GM21786 (cell line): Measurements from ENCODE around the gene CYP2W1.
A peak's percentile ranks its signal among the peaks of the same experiment; 100 is the strongest.

Source experiments
- ATAC-seq: cut with Tn5 transposase; IDR thresholded peaks from one replicate; pipeline ENCODE4 v1.9.1; 2021; ENCODE audit not compliant: unreplicated experiment

Gene CYP2W1

GRCh38 chr7:979886-980571 is 3.0 kb upstream of the CYP2W1 start:
- ATAC-seq, result no peak

DNA sequence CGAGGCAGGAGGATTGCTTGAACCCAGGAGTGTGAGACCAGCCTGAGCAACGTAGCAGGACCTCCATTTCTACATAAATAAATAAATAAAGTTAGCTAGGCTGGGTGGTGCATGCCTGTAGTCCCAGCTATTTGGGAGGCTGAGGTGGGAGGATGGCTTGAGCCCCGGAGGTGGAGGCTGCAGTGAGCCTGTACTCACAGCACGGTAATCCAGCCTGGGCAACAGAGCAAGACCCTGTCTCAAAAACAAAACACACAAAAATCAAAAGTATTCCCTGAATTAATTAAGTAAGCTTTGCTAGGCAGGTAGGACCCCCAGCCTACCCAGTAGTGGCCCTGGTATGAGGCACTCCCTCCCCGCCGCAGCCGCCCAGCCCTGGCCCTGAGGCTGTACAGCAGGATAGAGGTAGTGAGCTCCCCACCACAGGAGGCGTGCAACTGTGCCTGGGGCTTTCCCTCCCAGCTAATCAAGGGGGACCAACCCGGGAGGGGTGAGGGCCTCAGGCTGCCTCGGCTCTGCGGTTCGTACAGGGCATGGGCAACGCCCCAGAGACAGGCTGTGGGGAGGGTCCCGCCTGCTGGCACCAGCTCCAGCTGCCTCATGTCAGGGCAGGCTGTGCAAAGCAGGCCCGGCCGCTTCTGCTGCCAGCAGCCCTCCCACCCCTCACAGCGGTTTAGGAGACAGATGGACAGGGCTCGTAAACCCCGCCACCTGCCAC is 1.0 kb upstream of the CYP2W1 start:
- ATAC-seq, result no peak

DNA sequence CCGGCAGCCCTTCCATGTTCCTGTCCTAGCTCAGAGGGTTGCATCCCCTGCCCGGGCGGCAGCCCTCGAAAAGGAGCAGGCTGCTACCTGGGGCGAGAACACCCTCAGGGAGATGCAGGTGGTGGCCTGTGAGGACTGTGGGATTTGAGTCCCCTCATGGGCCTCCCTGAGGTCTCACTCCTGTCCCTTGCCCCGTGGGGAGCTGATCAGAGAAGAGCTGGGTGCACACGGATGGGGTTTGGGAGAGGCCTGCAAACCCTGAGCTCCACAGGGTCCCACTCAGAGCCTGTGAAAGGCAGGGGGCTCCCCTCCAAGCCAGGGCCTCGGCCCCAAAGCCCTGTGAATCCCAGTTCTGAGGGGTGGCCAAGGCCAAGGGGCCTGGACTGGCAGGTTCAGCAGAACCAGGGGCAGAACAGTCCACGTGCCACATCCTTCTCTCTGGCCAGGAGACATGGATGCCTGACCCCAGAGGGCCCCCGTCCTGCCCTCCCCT is 424 bp upstream of the CYP2W1 start:
- no peak for ATAC-seq

DNA sequence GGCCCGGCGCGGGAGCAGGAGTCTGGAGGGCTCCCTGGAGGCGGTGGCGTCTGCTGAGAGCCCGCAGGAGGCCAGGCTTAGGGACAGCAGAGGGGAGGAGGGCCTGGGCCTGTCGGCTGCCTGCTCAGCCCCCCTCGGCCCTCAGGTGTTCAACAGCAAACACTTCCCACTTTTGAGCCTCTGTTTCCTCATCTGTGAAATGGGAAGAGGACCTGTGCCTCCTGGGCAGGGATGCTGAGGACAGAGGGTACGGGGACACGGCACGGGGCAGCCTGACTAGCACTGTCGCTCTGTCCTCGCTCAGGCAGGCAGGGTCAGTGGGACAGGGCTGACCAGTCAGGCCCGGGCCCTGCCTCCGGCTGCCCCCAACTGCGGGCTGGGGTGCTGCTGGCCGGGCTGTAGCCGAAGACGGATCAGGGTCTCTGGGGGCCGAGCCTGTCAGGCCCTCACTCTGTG is 663 bp downstream of the CYP2W1 start:
- no peak for ATAC-seq

DNA sequence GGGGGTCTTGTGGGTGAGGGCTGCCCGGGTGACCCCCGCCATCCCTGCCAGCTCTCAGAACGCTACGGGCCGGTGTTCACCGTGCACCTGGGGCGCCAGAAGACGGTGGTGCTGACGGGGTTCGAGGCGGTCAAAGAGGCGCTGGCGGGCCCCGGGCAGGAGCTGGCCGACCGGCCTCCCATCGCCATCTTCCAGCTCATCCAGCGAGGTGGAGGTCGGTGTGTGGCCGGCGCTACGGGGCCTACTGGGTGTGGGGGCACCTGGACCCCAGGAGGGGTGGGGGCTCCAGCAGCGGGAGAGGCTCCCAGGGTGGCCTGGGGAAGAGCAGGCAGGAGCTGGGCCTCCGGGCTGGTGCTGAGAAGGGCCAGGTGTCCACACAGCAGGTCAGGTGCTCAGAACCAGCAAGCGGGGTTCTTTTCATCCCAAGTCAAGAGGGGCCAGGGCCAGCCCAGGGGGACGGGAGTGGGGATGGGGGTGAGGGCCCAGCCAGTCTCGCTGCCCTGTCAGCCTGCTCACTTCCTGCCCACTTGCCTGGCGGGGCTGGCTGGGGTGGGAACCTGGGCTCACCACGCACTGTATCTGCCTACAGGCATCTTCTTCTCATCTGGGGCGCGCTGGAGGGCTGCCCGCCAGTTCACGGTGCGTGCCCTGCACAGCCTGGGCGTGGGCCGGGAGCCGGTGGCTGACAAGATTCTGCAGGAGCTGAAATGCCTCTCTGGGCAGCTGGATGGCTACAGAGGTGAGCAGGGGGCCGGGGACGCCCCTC is 1.6 kb downstream of the CYP2W1 start:
- ATAC-seq, result no peak

DNA sequence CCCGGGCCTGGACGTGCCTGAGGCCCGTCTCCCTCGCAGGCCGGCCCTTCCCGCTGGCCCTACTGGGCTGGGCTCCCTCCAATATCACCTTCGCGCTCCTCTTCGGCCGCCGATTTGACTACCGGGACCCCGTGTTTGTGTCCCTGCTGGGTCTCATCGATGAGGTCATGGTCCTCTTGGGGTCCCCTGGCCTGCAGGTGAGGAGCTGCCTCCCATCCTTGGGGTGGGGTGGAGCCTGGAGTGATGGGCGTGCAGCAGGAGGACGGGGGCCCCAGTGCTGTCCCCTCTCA is 2.1 kb downstream of the CYP2W1 start:
- ATAC-seq, result no peak

DNA sequence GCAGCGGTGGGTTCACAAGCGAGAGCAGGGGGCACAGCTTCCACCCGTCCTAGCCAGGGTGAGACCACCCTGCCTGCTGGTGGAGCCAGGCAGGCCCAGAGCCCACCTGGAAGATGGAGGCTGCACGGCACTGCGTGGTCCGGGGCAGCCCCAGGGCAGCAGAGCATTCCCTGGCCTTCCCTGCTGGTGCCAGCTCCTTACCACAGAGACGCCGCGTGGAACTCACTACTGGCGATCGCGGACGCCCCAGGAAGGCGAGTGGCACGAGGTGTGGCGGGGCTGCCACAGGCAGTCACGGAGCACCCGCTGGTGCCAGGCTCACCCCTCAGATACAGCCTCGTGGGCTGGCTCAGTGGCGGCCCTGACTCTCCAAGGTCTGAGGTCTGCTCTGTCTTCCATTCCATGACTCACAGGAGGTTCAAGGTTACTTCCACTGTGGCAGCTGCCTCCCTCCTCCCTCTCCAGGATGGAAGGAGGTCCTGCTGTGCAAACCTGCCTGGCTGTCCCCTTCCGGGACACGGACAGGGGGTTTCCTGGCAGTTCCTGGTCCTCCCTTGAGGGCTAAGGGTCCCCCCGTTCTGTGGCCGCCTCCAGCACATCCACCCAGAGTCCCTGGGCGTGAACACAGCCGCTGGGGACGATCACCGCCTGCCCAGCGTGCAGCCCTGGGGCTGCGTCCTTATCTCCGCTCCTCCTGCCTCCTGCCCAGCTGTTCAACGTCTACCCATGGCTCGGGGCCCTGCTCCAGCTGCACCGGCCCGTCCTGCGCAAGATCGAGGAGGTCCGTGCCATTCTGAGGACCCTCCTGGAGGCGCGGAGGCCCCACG is 3.1 kb downstream of the CYP2W1 start:
- ATAC-seq, result no peak

DNA sequence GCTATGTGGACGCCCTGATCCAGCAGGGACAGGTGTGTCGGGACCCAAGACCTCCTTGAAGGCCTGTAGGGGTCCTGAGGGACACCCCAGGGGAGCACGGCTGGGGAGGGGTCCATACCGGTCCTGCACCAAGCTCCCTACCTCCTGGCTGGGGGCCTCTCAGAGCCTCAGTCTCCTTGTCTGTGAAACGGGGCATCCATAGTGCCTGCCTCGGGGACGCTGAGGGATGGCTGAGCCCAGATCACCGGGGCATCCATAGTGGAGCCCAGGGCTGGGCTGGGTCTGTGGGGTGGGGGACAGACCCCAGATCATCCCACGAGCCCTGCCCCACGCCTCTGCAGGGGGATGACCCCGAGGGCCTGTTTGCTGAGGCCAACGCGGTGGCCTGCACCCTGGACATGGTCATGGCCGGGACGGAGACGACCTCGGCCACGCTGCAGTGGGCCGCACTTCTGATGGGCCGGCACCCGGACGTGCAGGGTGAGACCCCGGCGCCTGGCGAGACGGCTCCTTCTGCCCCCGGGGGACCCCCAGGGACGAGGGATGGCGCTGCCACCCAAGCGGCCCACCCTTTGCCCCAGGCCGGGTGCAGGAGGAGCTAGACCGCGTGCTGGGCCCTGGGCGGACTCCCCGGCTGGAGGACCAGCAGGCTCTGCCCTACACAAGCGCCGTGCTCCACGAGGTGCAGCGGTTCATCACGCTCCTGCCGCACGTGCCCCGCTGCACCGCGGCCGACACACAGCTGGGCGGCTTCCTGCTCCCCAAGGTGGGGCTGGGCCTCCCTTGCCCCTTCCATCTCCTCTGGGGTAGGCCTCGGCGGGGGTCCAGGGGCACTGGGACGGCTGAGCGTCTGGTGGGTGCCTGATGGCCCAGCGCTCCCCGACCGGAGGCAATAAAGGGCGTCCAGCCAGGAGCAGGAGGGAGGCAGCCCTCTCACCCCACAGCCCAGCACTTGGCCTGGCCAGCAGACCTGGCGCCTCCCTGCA is 4.1 kb downstream of the CYP2W1 start:
- no peak for ATAC-seq

DNA sequence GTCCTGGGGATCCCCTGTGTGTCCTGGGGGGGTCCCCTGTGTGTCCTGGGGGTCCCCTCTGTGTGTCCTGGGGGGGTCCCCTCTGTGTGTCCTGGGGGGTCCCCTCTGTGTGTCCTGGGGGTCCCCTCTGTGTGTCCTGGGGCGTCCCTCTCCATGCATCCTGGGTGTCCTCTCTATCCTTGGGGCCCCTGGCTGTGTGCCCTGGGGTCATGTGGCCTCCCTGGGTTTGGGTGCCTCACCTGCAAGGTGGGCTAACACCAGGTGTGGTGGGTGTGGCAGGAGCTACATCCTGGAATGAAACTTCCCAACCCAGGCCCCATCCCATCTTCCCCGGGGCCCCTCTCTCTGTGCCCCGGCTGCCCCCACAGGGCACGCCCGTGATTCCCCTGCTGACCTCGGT is 4.9 kb downstream of the CYP2W1 start:
- ATAC-seq, result no peak

DNA sequence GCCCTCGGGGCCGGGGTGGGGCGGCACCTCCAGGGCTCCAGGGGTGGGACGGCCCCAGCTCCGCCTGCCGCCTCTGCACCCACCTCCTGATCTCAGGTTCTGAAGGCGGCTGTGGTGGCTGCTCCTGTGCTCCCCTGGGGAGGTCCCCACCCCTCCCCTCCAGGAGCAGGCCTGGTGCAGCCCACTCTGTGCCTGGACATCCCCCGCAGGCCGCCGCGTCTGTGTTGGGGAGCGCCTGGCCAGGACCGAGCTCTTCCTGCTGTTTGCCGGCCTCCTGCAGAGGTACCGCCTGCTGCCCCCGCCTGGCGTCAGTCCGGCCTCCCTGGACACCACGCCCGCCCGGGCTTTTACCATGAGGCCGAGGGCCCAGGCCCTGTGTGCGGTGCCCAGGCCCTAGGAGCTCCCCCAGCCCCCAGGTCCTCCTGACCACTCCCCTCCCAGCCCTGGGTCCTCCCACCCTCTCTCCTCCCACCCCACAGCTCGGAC is 5.5 kb downstream of the CYP2W1 start:
- no peak for ATAC-seq

DNA sequence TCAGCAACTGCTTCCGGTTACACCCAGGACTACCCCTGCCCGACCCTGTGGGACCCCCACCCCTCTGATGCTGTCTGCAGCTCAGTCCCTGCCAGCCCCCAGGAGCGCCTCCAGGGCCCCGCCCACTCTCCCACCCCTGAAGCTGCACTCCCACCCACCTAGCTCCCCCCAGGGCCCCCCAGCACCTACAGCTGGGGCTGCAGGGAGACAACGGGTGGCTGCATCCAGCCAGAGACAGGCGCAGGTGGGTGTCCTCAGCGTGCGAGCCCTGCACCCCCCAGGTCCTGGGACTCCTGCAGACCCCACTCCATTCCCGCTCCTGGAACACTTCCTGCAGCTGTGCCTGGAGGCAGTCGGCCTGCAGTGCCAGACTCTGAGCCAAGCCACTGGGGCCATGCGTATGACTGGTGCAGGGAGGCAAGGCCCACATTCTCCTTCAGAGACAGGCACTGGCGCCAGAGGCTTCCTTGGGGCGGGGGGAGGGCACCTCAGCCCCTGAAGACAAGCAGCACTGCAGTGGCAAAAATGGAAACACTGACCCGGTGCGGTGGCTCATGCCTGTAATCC is 6.1 kb downstream of the CYP2W1 start:
- ATAC-seq, result no peak

DNA sequence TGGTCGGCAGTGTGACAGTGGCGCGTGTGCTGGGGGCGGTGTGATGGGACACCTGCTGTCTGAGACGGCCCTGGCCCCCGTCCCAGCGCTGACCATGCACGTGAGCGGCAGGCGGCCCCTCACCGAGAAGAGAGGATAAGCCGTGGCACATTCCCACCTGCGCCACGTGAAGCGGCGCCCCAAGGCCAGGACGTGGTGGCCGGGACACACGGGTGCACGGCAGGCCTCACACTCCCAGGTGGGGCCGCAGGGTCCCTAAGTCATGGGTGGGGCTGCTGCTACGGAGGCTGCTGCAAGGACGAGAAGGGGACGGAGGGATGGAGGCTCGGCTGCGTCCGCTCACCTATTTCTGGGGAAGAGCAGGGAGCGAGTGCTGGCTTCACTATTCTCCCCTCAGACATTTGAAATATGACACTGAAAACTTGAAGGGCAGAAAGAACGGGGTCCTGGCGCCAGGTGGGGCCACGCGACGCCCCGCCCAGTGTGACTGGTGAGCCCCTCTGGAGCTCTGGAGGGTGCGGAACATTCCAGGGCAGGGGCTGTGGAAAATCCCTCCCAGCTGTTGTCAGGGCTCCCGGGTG is 7.5 kb downstream of the CYP2W1 start:
- ATAC-seq, result no peak

DNA sequence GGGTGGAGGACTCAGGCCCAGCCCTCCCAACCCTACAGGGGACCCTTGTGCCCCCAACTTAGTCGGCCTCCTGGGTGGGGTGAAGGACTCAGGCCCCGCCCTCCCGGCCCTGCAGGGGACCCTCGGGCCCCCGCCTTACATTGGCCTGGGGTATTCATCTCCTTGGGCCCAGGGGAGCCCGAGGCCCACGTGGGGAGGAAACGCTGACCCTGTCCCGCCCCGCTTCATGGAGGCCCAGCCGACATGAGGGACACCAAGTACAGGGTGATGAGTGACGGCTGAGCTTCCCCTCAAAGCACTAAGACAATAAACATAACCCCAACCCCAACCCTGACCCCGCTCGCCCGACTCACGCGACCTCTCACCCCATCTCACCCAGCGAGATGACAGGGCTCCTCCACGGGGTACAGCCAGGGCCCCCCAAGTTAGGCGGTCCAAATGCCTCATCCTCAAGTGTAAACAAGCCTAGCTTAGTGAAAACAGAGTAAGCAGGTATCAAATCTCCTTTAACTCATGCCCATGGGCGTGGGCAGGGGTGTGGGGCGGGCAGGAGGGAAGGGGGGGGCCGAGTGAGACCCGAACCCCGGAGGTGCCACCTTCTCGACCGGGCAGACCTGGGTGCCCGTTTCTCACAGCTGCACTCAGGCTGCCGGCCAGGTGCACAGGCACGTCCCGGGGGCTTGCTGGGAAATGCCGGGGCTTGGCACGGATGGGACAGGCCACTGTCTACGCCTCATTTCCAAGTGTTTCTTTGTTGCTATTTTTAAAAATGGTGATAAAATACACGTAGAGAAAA is 8.2 kb downstream of the CYP2W1 start:
- ATAC-seq, result no peak

DNA sequence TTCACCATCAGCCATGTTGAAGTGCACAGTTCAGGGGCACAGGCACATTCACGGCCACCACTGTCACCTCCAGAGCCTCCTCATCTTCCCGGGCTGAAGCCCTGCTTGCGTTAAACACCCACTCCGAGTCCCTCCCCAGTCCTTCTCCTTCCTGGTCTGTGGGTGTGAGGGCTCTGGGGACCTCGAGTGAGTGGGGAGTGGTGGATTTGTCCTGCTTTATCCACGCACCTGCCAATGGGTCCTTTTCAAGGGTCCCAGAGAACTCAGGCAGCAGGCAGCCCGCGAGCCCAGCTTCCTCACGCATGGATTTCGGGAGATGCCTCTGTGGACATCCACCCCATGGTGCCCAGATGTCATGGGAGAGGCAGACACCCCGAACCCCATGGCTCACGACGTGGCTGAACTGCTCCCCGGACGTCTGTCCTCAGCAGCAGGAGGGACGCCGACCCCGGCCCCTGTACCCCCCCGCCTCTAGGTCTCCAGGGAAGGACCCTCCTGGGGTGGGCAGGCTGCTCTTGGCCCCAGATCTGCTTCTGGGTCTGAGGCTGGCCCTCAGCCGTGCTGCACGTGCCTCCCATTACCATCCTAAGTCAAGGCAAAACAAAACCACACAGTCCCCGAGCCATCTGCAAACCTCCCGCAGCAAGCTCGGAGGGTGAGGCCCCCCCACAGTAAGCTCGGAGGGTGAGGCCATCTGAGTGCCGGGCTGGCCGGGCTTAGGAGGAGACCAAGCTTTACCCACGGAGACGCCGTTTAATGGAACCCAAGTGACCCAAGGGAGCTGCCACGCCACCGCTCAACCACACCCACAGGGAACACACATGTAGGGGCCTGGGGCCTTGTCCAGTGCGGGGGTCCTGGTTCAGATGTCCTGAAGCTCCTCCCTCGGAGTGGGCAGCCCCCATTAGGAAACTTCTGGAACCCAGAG is 9.0 kb downstream of the CYP2W1 start:
- ATAC-seq, result no peak

GRCh38 chr7:992709-993607 is 10.0 kb downstream of the CYP2W1 start:
- peak; percentile 74 for ATAC-seq
